B cell (primary cell): ENCODE measurements around the gene OTOGL. TPM values are rescaled to one million over a fixed set of nuclear protein-coding genes. Genes with fewer than 3 reads are reported as not detected.

Experiments used
- ATAC-seq: fragments of 200-7000 bp; cut with Tn5 transposase; one replicate; pipeline ENCODE4 v1.10.0; 2021; ENCODE audit warnings: low read depth, mild to moderate bottlenecking, moderate number of reproducible peaks, moderate library complexity
- CTCF ChIA-PET: fragments of 350-600 bp; sonication (Branson Sonifier 250); formaldehyde crosslinking; loops from one replicate; lab custom pipeline; 2021; ENCODE audit warnings: antibody characterized with exemption, inconsistent platforms; lab: Charles Lee
- POLR2A ChIA-PET: fragments of 350-600 bp; sonication (Branson Sonifier 250); formaldehyde crosslinking; loops from one replicate; lab custom pipeline; 2021; ENCODE audit warnings: antibody characterized with exemption; lab: Charles Lee
- DNase-seq: peaks from one replicate; pipeline ENCODE4 v3.0.0; 2013
- H2AFZ ChIP-seq: 2 replicates; pipeline ENCODE4 v1.6.1; 2012; ENCODE audit warnings: mild to moderate bottlenecking, low read depth, low read length; ENCODE audit not compliant: insufficient read depth, poor library complexity, severe bottlenecking
- H3K27ac ChIP-seq, 2 donors: 1 replicate in 1 of 2; 2 replicates in 1 of 2; pipeline ENCODE4 v1.5.1; 2012 to 2013; ENCODE audit warnings: low read length in 2 of 2, mild to moderate bottlenecking in 2 of 2, moderate library complexity in 1 of 2
- H3K27me3 ChIP-seq, 4 experiments: fragments of 200-600 bp in 1 of 4; sonication (generic) in 1 of 4; replicated peaks in 1 of 4; 1 replicate in 2 of 4; 2 replicates in 2 of 4; pipeline versions ENCODE4 v1.6.1 to v1.7.0; 2013 to 2016; ENCODE audit warnings: low read length in 3 of 4, mild to moderate bottlenecking in 2 of 4, mixed read lengths in 1 of 4, moderate library complexity in 1 of 4; ENCODE audit not compliant: insufficient read depth in 4 of 4, control insufficient read depth in 3 of 4; ENCODE audit errors: control extremely low read depth in 1 of 4
- H3K36me3 ChIP-seq, 2 experiments: replicated peaks in 1 of 2; 1 replicate in 1 of 2; 2 replicates in 1 of 2; pipeline versions ENCODE4 v1.6.1 to v1.7.1; 2013; ENCODE audit warnings: low read length in 1 of 2; ENCODE audit not compliant: insufficient read depth in 2 of 2, control insufficient read depth in 1 of 2; ENCODE audit errors: control extremely low read depth in 1 of 2, extremely low read depth in 1 of 2
- H3K4me1 ChIP-seq, 2 donors: fragments of 200-600 bp in 1 of 2; sonication (generic) in 1 of 2; 1 replicate in 1 of 2; 2 replicates in 1 of 2; pipeline versions ENCODE4 v1.5.1 to v1.6.1; 2013 to 2017; ENCODE audit warnings: low read length in 2 of 2; ENCODE audit not compliant: control insufficient read depth in 2 of 2, insufficient read depth in 2 of 2
- H3K4me2 ChIP-seq: replicated peaks from 2 replicates; pipeline ENCODE3; 2012; ENCODE audit warnings: mild to moderate bottlenecking, low read depth, low read length; ENCODE audit not compliant: poor library complexity, severe bottlenecking
- H3K4me3 ChIP-seq, 5 experiments: fragments of 200-600 bp in 1 of 5; sonication (generic) in 1 of 5; 1 replicate in 3 of 5; 2 replicates in 2 of 5; pipeline versions ENCODE4 v1.5.1 to v1.7.0; 2011 to 2016; ENCODE audit warnings: low read length in 4 of 5, mild to moderate bottlenecking in 4 of 5, low read depth in 2 of 5, control low read depth in 1 of 5, moderate library complexity in 1 of 5; ENCODE audit not compliant: insufficient read depth in 1 of 5; ENCODE audit errors: control extremely low read depth in 1 of 5, extremely low read depth in 1 of 5
- H3K79me2 ChIP-seq: fragments of 200-600 bp; sonication (generic); one replicate; pipeline ENCODE4 v1.6.0; 2016; ENCODE audit warnings: low read length; ENCODE audit not compliant: control insufficient read depth, insufficient read depth
- H3K9ac ChIP-seq: fragments of 200-600 bp; sonication (generic); 2 replicates; pipeline ENCODE4 v1.6.1; 2017; ENCODE audit warnings: mild to moderate bottlenecking, low read length, moderate library complexity
- H3K9me3 ChIP-seq, 3 donors: one replicate each; pipeline versions ENCODE4 v1.6.1 to v1.7.1; 2013; ENCODE audit warnings: low read length in 2 of 3; ENCODE audit not compliant: control insufficient read depth in 2 of 3, insufficient read depth in 1 of 3; ENCODE audit errors: control extremely low read depth in 1 of 3
- H4K20me1 ChIP-seq: 2 replicates; pipeline ENCODE4 v1.6.0; 2012; ENCODE audit warnings: mild to moderate bottlenecking, low read length; ENCODE audit not compliant: insufficient read depth, control insufficient read depth, poor library complexity, severe bottlenecking
- H3K27ac Mint-ChIP-seq: one replicate; pipeline ENCODE4 v1.8.0; 2021; ENCODE audit warnings: mixed read lengths
- H3K27me3 Mint-ChIP-seq: one replicate; pipeline ENCODE4 v1.8.0; 2021; ENCODE audit warnings: mixed read lengths
- H3K4me1 Mint-ChIP-seq: one replicate; pipeline ENCODE4 v1.8.0; 2021; ENCODE audit warnings: mixed read lengths
- H3K4me3 Mint-ChIP-seq: one replicate; pipeline ENCODE4 v1.8.0; 2021; ENCODE audit warnings: mixed read lengths
- H3K9me3 Mint-ChIP-seq: one replicate; pipeline ENCODE4 v1.8.0; 2022; ENCODE audit warnings: mixed read lengths; ENCODE audit not compliant: insufficient read depth
- EZH2 ChIP-seq: IDR thresholded peaks from 2 replicates; pipeline ENCODE4 v1.6.1; 2012; ENCODE audit warnings: borderline replicate concordance, low read depth, mild to moderate bottlenecking, moderate library complexity, low read length; ENCODE audit not compliant: insufficient read depth, poor library complexity, severe bottlenecking
- WGBS: methylation state at CpG from one replicate; pipeline ENCODE4 v1.1.5; 2013; ENCODE audit warnings: missing lambda C conversion rate; ENCODE audit not compliant: insufficient coverage; 5-methylcytosine and 5-hydroxymethylcytosine counted together
- intact Hi-C: fragments of 100-400 bp; cut with micrococcal nuclease; formaldehyde crosslinking; loops from one replicate; pipeline ENCODE4 v1.10.0; 2022
- polyA plus RNA-seq: library from polyadenylated mRNA; depleted of rRNA; stranded (reverse); fragments of >200 nt; gene quantifications from 2 replicates; pipeline ENCODE4 v1.2.3, GENCODE V29; 2012
- total RNA-seq, 2 donors: library from RNA; stranded (reverse); fragments of 120-200 nt in 1 of 2; gene quantifications; 1 replicate in 1 of 2; 2 replicates in 1 of 2; pipeline versions ENCODE4 v1.2.3 to v1.2.4, GENCODE V29; 2013 to 2022
- TF ChIP-seq, protein P1 (sequence below): fragments of 200-600 bp; IDR thresholded peaks from one replicate; pipeline ENCODE4 v1.8.0; 2022; ENCODE audit warnings: antibody characterized with exemption, mild to moderate bottlenecking

OTOGL gene
- total and polyA plus RNA-seq, 2 donors (not counting 1 experiment from before 2014, with no cell fraction given), result not detected

GRCh38 chr12:80188576-80188975 is 89.2 kb downstream of the OTOGL start:
- ATAC-seq (no peak), DNase-seq (no peak)
- no peaks in the 10 kb centered on the region for H3K4me1 Mint-ChIP-seq
- Histone ChIP-seq H2AFZ (no peak overlapping the region), H3K4me1 (no peaks in the 10 kb centered on the region), H3K9ac (no peak overlapping the region), H3K27me3 (no peaks in the 10 kb centered on the region), H3K4me2 (no peak overlapping the region), H3K36me3 (no peaks in the 10 kb centered on the region), H3K9me3 (no peaks in the 10 kb centered on the region), H3K4me3 (no peak overlapping the region), H4K20me1 (no peaks in the 10 kb centered on the region), H3K27ac (no peak overlapping the region), H3K79me2 (no peaks in the 10 kb centered on the region)
- intact Hi-C loops, result no loop called here
- no CpG with 5 or more reads among the region's 2 CpGs for WGBS
- no peak overlapping the region for H3K4me3 Mint-ChIP-seq
- no peaks in the 10 kb centered on the region for H3K9me3 Mint-ChIP-seq
- TF ChIP-seq, protein P1, sequence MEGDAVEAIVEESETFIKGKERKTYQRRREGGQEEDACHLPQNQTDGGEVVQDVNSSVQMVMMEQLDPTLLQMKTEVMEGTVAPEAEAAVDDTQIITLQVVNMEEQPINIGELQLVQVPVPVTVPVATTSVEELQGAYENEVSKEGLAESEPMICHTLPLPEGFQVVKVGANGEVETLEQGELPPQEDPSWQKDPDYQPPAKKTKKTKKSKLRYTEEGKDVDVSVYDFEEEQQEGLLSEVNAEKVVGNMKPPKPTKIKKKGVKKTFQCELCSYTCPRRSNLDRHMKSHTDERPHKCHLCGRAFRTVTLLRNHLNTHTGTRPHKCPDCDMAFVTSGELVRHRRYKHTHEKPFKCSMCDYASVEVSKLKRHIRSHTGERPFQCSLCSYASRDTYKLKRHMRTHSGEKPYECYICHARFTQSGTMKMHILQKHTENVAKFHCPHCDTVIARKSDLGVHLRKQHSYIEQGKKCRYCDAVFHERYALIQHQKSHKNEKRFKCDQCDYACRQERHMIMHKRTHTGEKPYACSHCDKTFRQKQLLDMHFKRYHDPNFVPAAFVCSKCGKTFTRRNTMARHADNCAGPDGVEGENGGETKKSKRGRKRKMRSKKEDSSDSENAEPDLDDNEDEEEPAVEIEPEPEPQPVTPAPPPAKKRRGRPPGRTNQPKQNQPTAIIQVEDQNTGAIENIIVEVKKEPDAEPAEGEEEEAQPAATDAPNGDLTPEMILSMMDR, result no peak
- TF ChIP-seq EZH2, result no peak
- peaks cover 2% of the 10 kb centered on the region for H3K27me3 Mint-ChIP-seq
- POLR2A ChIA-PET, result no interaction called here
- CTCF ChIA-PET, result no interaction called here
- no peak overlapping the region for H3K27ac Mint-ChIP-seq

DNA sequence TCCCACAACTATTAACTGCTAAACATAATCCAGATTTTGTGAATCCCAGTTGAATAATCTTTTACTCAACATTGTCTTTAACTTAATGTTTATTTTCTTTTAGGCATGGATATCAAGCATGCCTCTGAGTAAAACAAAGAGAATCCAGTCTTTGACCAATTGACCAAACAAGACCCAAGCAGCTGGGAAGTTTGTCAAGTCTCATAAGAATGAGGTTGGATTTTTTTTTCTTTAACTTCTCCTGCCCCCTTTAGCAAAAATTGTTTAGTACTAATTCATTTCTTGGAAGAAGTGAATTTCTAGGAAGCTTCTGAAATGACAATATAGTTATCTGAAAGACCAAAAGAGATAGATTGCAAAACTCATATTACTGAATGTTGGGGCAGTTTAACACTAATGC is 89.9 kb downstream of the OTOGL start:
- DNase-seq (no peak), ATAC-seq (no peak)
- Histone ChIP-seq H3K4me3 (no peak overlapping the region), H3K79me2 (no peaks in the 10 kb centered on the region), H3K4me2 (no peak overlapping the region), H4K20me1 (no peaks in the 10 kb centered on the region), H3K9ac (no peak overlapping the region), H3K36me3 (no peaks in the 10 kb centered on the region), H2AFZ (no peak overlapping the region), H3K4me1 (no peaks in the 10 kb centered on the region), H3K27ac (no peak overlapping the region), H3K9me3 (no peaks in the 10 kb centered on the region), H3K27me3 (no peaks in the 10 kb centered on the region)
- Mint-ChIP-seq H3K9me3 (no peaks in the 10 kb centered on the region), H3K27me3 (peaks cover 2% of the 10 kb centered on the region), H3K4me1 (no peaks in the 10 kb centered on the region), H3K27ac (no peak overlapping the region), H3K4me3 (no peak overlapping the region)
- ChIA-PET CTCF (no interaction called here), POLR2A (no interaction called here)
- TF ChIP-seq, protein P1, result no peak
- no peak for TF ChIP-seq EZH2
- intact Hi-C loops, result no loop called here
